ENCODE measurements around the gene SORBS2.
A peak's percentile ranks its signal among the peaks of the same experiment; 100 is the strongest.

Gene SORBS2

GRCh38 chr4:185772391-185773093 lies 39.5 kb downstream of the SORBS2 start:
- no peak for DNase-seq

GRCh38 chr4:185771711-185772390 lies 40.1 kb downstream of the SORBS2 start:
- DNase-seq: no peak

GRCh38 chr4:185767528-185767927 lies 44.5 kb downstream of the SORBS2 start:
- no peak for DNase-seq

GRCh38 chr4:185764876-185765275 lies 47.1 kb downstream of the SORBS2 start:
- no peak for DNase-seq

- no peak for DNase-seq
Measured at GRCh38 chr4:185761352-185762235, 50.4 kb downstream of the SORBS2 start.

- no peak for DNase-seq
Measured at GRCh38 chr4:185758807-185759206, 53.2 kb downstream of the SORBS2 start.

GRCh38 chr4:185755451-185755850 lies 56.5 kb downstream of the SORBS2 start:
- no peak for DNase-seq

- DNase-seq: no peak
Measured at GRCh38 chr4:185754961-185755360, 57.0 kb downstream of the SORBS2 start.

GRCh38 chr4:185752872-185753271 lies 59.1 kb downstream of the SORBS2 start:
- DNase-seq: no peak

- no peak for DNase-seq
Measured at GRCh38 chr4:185749858-185750257, 62.1 kb downstream of the SORBS2 start.

- DNase-seq: no peak
Measured at GRCh38 chr4:185748901-185749390, 63.0 kb downstream of the SORBS2 start.

- DNase-seq: no peak
Measured at GRCh38 chr4:185745891-185746290, 66.1 kb downstream of the SORBS2 start.

- DNase-seq: no peak
Measured at GRCh38 chr4:185744946-185745345, 67.0 kb downstream of the SORBS2 start.

GRCh38 chr4:185744488-185744862 lies 67.5 kb downstream of the SORBS2 start:
- no peak for DNase-seq

- peak; percentile 48 for DNase-seq
Measured at GRCh38 chr4:185743722-185744487, 68.1 kb downstream of the SORBS2 start.

GRCh38 chr4:185742766-185743165 lies 69.2 kb downstream of the SORBS2 start:
- no peak for DNase-seq

GRCh38 chr4:185741795-185742194 lies 70.2 kb downstream of the SORBS2 start:
- DNase-seq: no peak

GRCh38 chr4:185740471-185740873 lies 71.5 kb downstream of the SORBS2 start:
- no peak for DNase-seq

- DNase-seq: no peak
Measured at GRCh38 chr4:185738820-185739219, 73.2 kb downstream of the SORBS2 start.

GRCh38 chr4:185738038-185738552 lies 73.9 kb downstream of the SORBS2 start:
- peak; percentile 38 for DNase-seq

- DNase-seq: no peak
Measured at GRCh38 chr4:185737489-185738037, 74.4 kb downstream of the SORBS2 start.

- DNase-seq: no peak
Measured at GRCh38 chr4:185736882-185737281, 75.1 kb downstream of the SORBS2 start.

Data from inflammatory macrophage treated with lipopolysaccharide for 4 hours (primary cell).